Measurements from ENCODE around the gene STXBP1.

STXBP1 gene

GRCh38 chr9:127739614-127740330 is 127.7 kb downstream of the STXBP1 start:
- DNase-seq, result no peak

DNA sequence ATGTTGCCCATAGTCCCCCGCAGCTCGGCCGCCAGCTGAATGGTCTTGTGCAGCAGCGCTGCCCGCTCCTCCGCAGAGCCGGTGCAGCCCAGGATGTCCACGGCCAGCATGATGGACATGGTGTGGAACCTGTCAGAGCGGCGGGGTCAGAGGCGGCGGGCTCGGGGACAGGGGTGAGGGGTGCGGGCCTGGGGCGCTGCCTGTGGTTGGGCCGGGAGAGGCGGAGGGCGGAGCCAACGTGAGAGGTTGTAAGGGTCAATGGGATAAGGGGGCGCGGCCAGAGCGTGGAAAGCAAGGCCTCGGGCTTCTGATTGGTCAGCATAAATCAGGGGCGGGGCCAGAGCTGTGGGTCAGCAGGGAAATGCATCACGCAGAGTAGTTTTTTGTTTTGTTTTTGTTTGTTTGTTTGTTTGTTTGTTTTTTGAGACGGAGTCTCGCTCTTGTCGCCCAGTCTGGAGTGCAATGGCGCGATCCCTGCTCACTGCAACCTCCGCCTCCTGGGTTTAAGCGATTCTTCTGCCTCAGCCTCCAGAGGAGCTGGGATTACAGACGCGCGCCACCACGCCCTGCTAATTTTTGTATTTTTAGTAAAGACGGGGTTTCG is 129.9 kb downstream of the STXBP1 start:
- DNase-seq, result peak; percentile 67

Measured in femur (tissue), 1 donor.